Endothelial cell of umbilical vein (primary cell): ENCODE data around the gene CACNG4. TPM values are rescaled to one million over a fixed set of nuclear protein-coding genes. Genes with fewer than 3 reads are reported as not detected.

Source experiments
- BruUV-seq: library from RNA; stranded (reverse); fragments of 400-500 nt; replicated peaks from 2 replicates; lab custom pipeline; 2021; lab: Mats Ljungman, UMichigan
- CTCF ChIA-PET: fragments of 300-600, 350-600 bp; sonication (Branson Sonifier 250); formaldehyde crosslinking; loops from one replicate; lab custom pipeline; 2021; ENCODE audit warnings: antibody characterized with exemption, inconsistent platforms; lab: Charles Lee
- POLR2A ChIA-PET: fragments of 300-600, 350-600 bp; sonication (Branson Sonifier 250); formaldehyde crosslinking; loops from one replicate; lab custom pipeline; 2021; ENCODE audit warnings: antibody characterized with exemption, inconsistent platforms; lab: Charles Lee
- DNase-seq: peaks from one replicate; pipeline ENCODE4 v3.0.0-alpha.2; 2011; ENCODE audit warnings: low read depth, low spot score
- FAIRE-seq: peaks from 2 replicates; lab custom pipeline; 2011; peaks lifted over from hg19 to GRCh38; lab: Jason Lieb, UNC
- H2AFZ ChIP-seq: 2 replicates; pipeline ENCODE4 v1.6.0; 2012; ENCODE audit warnings: low read depth, low read length, control low read depth, inconsistent platforms
- H3K27ac ChIP-seq: 2 replicates; pipeline ENCODE4 v1.5.1; 2011; ENCODE audit warnings: low read depth, mild to moderate bottlenecking, control low read depth, low read length, moderate library complexity; ENCODE audit not compliant: insufficient read depth
- H3K27me3 ChIP-seq, 2 experiments: 2 replicates each; pipeline versions ENCODE4 v1.6.0 to v1.6.1; 2011; ENCODE audit warnings: low read length in 2 of 2, mixed read lengths in 1 of 2; ENCODE audit not compliant: control insufficient read depth in 2 of 2, insufficient read depth in 2 of 2
- H3K36me3 ChIP-seq, 2 experiments: 2 replicates in 1 of 2; 3 replicates in 1 of 2; pipeline ENCODE4 v1.5.1; 2011; ENCODE audit warnings: low read length in 2 of 2, mild to moderate bottlenecking in 1 of 2, moderate library complexity in 1 of 2; ENCODE audit not compliant: control insufficient read depth in 2 of 2, insufficient read depth in 2 of 2; ENCODE audit errors: extremely low read depth in 1 of 2
- H3K4me1 ChIP-seq: 3 replicates; pipeline ENCODE4 v1.5.1; 2011; ENCODE audit warnings: mild to moderate bottlenecking, low read length; ENCODE audit not compliant: control insufficient read depth, insufficient read depth; ENCODE audit errors: extremely low read depth
- H3K4me2 ChIP-seq: 2 replicates; pipeline ENCODE4 v1.6.1; 2011; ENCODE audit warnings: low read length, control low read depth, mixed read lengths; ENCODE audit not compliant: insufficient read depth
- H3K4me3 ChIP-seq, 3 experiments: fragments of 200-600 bp in 1 of 3; sonication (generic), shearing (Covaris generic) in 1 of 3; replicated peaks in 1 of 3; 2 replicates each; pipeline ENCODE4 v1.5.1; 2011 to 2016; ENCODE audit warnings: control low read depth in 3 of 3, low read length in 3 of 3, mild to moderate bottlenecking in 2 of 3, inconsistent platforms in 1 of 3, low read depth in 1 of 3, moderate library complexity in 1 of 3; ENCODE audit not compliant: insufficient read depth in 1 of 3
- H3K79me2 ChIP-seq: 2 replicates; pipeline ENCODE4 v1.6.0; 2012; ENCODE audit warnings: low read length, inconsistent platforms; ENCODE audit not compliant: control insufficient read depth, insufficient read depth
- H3K9ac ChIP-seq: replicated peaks from 2 replicates; pipeline ENCODE3; 2011; ENCODE audit warnings: low read length, control low read depth; ENCODE audit not compliant: insufficient read depth; ENCODE audit errors: extremely low read depth
- H3K9me1 ChIP-seq: replicated peaks from 3 replicates; pipeline ENCODE4 v1.6.0; 2011; ENCODE audit warnings: mild to moderate bottlenecking, low read length; ENCODE audit not compliant: control insufficient read depth, insufficient read depth; ENCODE audit errors: extremely low read depth
- H3K9me3 ChIP-seq: replicated peaks from 2 replicates; pipeline ENCODE4 v1.5.1; 2012; ENCODE audit warnings: low read length, inconsistent platforms; ENCODE audit not compliant: control insufficient read depth, insufficient read depth
- H4K20me1 ChIP-seq: replicated peaks from 2 replicates; pipeline ENCODE3; 2011; ENCODE audit warnings: mild to moderate bottlenecking, low read length; ENCODE audit not compliant: control insufficient read depth, insufficient read depth; ENCODE audit errors: extremely low read depth
- EZH2 ChIP-seq: IDR thresholded peaks from 2 replicates; pipeline ENCODE4 v1.6.1; 2012; ENCODE audit warnings: borderline replicate concordance, low read depth, mild to moderate bottlenecking, moderate library complexity, low read length, inconsistent platforms; ENCODE audit not compliant: severe bottlenecking
- FOS ChIP-seq: IDR thresholded peaks from 2 replicates; pipeline ENCODE4 v1.6.1; 2011; ENCODE audit warnings: mild to moderate bottlenecking, low read length, moderate library complexity, borderline replicate concordance; ENCODE audit not compliant: insufficient read depth
- GATA2 ChIP-seq: IDR thresholded peaks from 2 replicates; pipeline ENCODE4 v1.7.0; 2011; ENCODE audit warnings: low read depth, mild to moderate bottlenecking, moderate library complexity, mixed read lengths, low read length; ENCODE audit not compliant: insufficient read length, insufficient read depth
- JUN ChIP-seq: IDR thresholded peaks from 2 replicates; pipeline ENCODE4 v1.6.1; 2011; ENCODE audit warnings: borderline replicate concordance, low read depth; ENCODE audit not compliant: insufficient read length, insufficient read depth
- MYC ChIP-seq: IDR thresholded peaks from one replicate; pipeline ENCODE4 v1.6.1; 2011; ENCODE audit warnings: mild to moderate bottlenecking, low read depth, low read length
- POLR2A ChIP-seq: IDR thresholded peaks from 2 replicates; pipeline ENCODE4 v1.6.1; 2012; ENCODE audit warnings: low read depth, mild to moderate bottlenecking, control low read depth, low read length
- POLR2AphosphoS5 ChIP-seq: IDR thresholded peaks from 2 replicates; pipeline ENCODE4 v1.6.1; 2012; ENCODE audit warnings: low read depth, mild to moderate bottlenecking, control low read depth, low read length, moderate library complexity; ENCODE audit not compliant: insufficient read depth
- dilution Hi-C: fragments of 300-500 bp; cut with MboI; formaldehyde crosslinking; loops from one replicate; pipeline ENCODE4 v1.15.0; 2019; ENCODE audit warnings: low sequenced_read_pairs; ENCODE audit not compliant: extremely low pct_ligation_motif_present
- intact Hi-C: fragments of 100-400 bp; cut with micrococcal nuclease; formaldehyde crosslinking; loops from one replicate; pipeline ENCODE4 v1.10.0; 2022
- polyA plus RNA-seq, 4 experiments: library from polyadenylated mRNA; depleted of rRNA in 3 of 4; stranded (reverse) in 3 of 4; unstranded in 1 of 4; fragments of >200 nt; gene quantifications; 2 replicates each; pipeline versions ENCODE4 v1.2.1 to v1.2.3, GENCODE V29; 2011 to 2012; ENCODE audit warnings: missing spikeins in 1 of 4
- total RNA-seq: library from RNA; stranded (reverse); gene quantifications from 2 replicates; pipeline ENCODE4 v1.2.3, GENCODE V29; 2021
- TF ChIP-seq, protein P1 (sequence below), 2 donors: IDR thresholded peaks; 1 replicate in 1 of 2; 2 replicates in 1 of 2; pipeline ENCODE4 v1.5.1; 2011; ENCODE audit warnings: low read length in 2 of 2, mild to moderate bottlenecking in 2 of 2, moderate library complexity in 2 of 2, control low read depth in 1 of 2, inconsistent platforms in 1 of 2, low read depth in 1 of 2; ENCODE audit not compliant: insufficient read depth in 1 of 2; ENCODE audit errors: extremely low read depth in 1 of 2
- TF ChIP-seq, protein P2 (sequence below): IDR thresholded peaks from 2 replicates; pipeline ENCODE4 v1.6.1; 2011; ENCODE audit not compliant: insufficient read depth, insufficient read length

Gene CACNG4
- total and polyA plus RNA-seq, 2 donors (not counting 3 experiments of a cell fraction or from before 2014, with no cell fraction given): not detected

DNA sequence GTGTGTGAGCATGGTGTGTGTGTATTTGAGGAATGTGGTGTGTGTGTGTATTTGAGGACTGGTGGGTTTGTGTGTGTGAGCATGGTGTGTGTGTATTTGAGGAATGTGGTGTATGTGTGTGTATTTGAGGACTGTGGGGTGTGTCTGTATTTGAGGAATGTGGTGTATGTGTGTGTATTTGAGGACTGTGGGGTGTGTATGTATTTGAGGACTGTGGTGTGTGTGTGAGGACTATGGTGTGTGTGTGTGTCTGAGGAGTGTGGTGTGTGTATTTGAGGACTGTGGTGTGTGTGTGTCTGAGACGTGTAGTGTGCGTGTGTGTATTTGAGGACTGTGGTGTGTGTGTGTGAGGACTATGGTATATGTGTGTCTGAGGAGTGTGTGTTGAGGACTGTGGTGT, 61.8 kb downstream of the CACNG4 start:
- Histone ChIP-seq H2AFZ (no peak overlapping the region), H3K9me3 (no peaks in the 10 kb centered on the region), H3K27me3 (no peaks in the 10 kb centered on the region), H4K20me1 (no peaks in the 10 kb centered on the region), H3K9me1 (no peaks in the 10 kb centered on the region), H3K4me2 (no peak overlapping the region), H3K4me1 (no peaks in the 10 kb centered on the region), H3K27ac (no peak overlapping the region), H3K9ac (no peak overlapping the region), H3K4me3 (no peak overlapping the region), H3K79me2 (no peaks in the 10 kb centered on the region), H3K36me3 (no peaks in the 10 kb centered on the region)
- TF ChIP-seq FOS (no peak), JUN (no peak), POLR2AphosphoS5 (no peak), MYC (no peak), POLR2A (no peak), GATA2 (no peak), EZH2 (no peak)
- TF ChIP-seq, protein P1, sequence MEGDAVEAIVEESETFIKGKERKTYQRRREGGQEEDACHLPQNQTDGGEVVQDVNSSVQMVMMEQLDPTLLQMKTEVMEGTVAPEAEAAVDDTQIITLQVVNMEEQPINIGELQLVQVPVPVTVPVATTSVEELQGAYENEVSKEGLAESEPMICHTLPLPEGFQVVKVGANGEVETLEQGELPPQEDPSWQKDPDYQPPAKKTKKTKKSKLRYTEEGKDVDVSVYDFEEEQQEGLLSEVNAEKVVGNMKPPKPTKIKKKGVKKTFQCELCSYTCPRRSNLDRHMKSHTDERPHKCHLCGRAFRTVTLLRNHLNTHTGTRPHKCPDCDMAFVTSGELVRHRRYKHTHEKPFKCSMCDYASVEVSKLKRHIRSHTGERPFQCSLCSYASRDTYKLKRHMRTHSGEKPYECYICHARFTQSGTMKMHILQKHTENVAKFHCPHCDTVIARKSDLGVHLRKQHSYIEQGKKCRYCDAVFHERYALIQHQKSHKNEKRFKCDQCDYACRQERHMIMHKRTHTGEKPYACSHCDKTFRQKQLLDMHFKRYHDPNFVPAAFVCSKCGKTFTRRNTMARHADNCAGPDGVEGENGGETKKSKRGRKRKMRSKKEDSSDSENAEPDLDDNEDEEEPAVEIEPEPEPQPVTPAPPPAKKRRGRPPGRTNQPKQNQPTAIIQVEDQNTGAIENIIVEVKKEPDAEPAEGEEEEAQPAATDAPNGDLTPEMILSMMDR (IDR thresholded peaks at IDR 0.05; ENCODE audit: extremely low read depth in 1 of 2, insufficient read depth in 1 of 2, low read depth in 1 of 2, low read length in 2 of 2): no peak
- TF ChIP-seq, protein P2, sequence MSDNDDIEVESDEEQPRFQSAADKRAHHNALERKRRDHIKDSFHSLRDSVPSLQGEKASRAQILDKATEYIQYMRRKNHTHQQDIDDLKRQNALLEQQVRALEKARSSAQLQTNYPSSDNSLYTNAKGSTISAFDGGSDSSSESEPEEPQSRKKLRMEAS: no peak
- POLR2A ChIA-PET: no interaction called here
- no peak for FAIRE-seq
- intact Hi-C loops (no loop called here), dilution Hi-C loops (no loop called here)
- no peak for DNase-seq
- CTCF ChIA-PET: no interaction called here
- no TSS peak for BruUV-seq
